NCI-H1092 treated with DMSO at 0.1 percent for 48 hours (cell line): Measurements from ENCODE around the gene LRRC28.
A peak's percentile ranks its signal among the peaks of the same experiment; 100 is the strongest.
"Not testable (repeated sequence)": the region's sequence is repeated elsewhere in the genome, so short reads cannot be mapped to it uniquely, and the experiment has no call there.

ENCODE experiments used
- DNase-seq: peaks from one replicate; lab custom pipeline; 2025; lab: John Stamatoyannopoulos, UW

Gene LRRC28

GRCh38 chr15:99396375-99396774 lies 145.1 kb downstream of the LRRC28 start:
- DNase-seq = no peak

DNA sequence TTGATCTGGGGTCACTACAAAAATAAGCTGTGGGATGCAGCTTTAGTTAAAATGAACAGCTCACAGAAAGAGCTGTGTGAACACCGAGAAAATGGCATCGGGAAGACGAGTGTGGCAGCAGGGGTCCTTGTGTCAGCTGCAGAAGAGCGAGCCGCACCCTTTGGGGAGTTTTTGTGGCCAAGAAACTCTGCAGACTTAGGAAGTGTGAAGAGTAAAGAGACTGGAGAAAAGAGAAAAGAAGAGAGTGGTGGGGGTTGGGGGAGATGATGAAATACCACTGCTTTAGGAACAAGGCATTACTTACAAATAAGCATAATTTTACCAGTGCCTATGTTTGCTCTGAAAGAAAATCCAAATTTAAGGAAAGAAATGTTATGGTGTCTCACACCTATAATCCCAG lies 147.8 kb downstream of the LRRC28 start:
- no peak for DNase-seq

DNA sequence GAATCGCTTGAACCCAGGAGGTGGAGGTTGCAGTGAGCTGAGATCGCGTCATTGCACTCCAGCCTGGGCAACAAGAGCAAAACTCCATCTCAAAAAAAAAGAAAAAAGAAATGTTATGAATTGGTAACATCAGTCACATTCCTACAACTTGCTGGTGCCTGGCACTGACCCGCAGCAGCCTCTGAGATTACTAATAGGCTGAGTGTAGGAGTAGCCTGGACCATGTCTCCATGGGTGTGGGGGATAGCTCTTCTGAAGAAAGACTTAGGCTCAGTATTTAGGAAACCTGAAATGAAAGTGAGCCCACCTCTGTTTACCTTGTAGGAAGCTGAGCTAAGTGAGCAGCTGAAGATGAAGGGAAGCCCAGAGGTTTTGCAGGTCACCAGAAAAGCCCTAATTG lies 148.3 kb downstream of the LRRC28 start:
- DNase-seq = no peak

DNA sequence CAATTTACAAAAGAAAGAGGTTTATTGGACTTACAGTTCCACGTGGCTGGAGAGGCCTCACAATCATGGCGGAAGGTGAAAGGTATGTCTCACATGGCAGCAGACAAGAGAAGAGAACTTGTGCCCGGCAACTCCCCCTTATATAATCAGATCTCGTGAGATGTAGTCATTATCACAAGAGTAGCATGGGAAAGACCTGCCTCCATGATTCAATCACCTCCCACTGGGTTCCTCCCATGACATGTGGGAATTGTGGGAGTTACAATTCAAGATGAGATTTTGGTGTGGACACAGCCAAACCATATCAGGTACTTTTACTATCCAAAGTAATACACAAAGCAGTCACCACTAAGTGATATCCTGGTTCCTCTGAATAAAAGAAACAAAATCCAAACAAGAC lies 149.9 kb downstream of the LRRC28 start:
- not testable (repeated sequence) for DNase-seq

DNA sequence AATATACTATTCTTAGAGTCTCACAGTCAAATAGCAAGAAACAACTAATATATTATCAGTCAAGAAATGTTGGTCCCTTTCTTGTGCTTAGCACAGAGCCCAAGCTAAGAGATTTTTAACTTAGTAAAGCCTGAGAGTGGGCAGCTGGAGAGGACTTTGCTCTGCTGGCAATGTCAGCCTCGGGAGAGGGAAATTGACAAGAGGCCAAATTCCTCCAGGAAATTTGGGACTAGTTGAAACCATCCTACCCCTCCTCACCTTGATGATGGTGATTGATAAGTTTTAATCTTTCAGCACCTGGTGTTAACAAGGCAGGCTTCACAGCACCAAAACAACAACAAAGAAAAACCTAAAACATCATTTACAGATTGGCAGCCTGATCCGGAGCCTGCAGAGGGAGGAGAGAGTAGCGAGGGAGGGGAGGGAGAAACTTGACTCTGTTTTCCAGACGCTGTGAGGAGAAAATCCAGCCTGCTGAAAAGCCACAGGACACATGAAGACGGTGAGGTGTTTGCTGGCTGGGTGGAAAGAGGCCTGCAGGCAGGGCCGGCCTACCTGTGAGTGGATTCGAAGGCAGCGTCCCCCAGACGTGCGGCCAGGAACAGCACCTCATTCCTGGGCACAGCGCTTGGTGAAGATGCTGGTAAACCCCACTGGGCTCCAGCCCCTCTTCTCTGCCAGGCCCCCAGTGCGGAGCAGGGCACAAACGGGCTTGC lies 150.9 kb downstream of the LRRC28 start:
- no peak for DNase-seq

DNA sequence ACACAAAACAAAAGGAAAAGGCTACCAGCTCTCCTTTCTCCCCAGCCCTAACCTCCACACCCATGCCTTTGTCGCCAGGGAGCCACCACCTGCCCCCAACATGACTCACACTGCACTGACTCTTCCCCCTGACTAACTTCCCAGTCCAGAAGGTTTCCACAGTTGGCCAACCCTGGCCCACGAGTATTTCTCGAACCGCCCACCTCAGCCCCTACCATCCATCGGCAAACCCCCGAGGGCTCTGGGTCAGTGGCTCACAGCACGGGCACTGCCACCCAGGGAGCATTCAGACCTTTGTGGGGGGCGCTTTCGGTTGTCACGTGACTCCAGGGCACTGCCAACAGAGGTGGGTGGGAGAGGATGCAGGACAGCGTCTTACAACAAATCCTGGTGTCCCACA lies 152.3 kb downstream of the LRRC28 start:
- no peak for DNase-seq

- DNase-seq = no peak
These were observed 153.2 kb downstream of the LRRC28 start for GRCh38 chr15:99404454-99404853.

GRCh38 chr15:99406120-99406519 lies 154.8 kb downstream of the LRRC28 start:
- DNase-seq = no peak

GRCh38 chr15:99406716-99407487 lies 155.6 kb downstream of the LRRC28 start:
- no peak for DNase-seq

- no peak for DNase-seq
These were observed 156.4 kb downstream of the LRRC28 start for GRCh38 chr15:99407716-99408115.

GRCh38 chr15:99408236-99409096 lies 157.2 kb downstream of the LRRC28 start:
- peak; percentile 5 for DNase-seq

DNA sequence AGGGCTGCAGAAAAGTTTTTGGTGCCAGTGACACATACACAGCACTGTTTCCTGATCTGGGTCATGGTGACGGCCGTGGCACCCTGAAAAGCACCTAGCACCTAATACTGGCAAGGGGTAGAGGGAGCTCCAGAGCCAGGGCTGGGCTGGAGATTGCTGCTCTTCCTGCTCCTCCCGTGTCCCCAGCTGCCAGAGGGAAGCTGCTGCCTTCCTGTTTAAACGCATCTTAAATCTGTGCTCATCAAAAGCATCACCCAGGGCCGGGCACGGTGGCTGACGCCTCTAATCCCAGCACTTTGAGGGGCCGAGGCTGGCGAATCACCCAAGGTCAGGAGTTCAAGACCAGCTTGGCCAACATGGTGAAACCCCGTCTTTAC lies 157.8 kb downstream of the LRRC28 start:
- peak; percentile 20 for DNase-seq

DNA sequence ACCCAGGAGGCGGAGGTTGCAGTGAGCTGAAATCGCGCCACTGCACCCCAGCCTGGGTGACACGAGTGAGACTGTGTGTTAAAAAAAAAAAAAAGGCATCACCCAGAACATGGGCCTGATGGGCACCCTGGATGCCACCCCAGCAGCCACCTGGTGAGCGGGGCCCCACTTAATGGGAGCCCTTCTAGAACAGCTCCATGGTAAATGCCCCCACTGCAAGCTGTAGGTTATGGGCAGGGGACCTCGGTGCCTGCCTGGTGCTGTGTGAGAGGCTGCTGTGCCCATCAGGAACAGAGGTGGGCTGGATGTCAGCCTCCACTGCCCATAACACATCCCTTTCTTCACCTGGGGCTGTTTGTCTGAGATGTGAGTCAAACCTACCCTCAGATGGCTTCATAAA lies 158.3 kb downstream of the LRRC28 start:
- no peak for DNase-seq

DNA sequence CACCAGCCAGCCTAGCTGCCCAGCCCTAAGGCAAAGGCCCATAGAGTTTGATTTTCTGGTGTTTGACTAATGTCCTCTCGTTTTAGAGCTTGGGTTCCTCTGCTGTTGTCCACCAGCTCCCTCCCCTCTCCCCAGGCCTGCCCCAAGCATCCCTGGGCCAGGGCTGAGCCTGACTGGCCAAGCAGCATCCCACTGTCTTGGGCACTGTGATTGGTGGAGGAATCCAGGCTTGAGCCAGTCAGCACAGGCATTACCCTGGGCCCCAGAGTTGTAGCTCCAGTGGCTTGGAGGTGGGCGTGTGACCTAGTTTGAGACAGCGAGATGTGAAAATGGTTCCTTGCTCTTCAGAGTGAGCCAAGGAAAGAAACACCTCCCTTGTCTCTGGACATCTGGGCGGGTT lies 159.2 kb downstream of the LRRC28 start:
- no peak for DNase-seq

- no peak for DNase-seq
These were observed 160.0 kb downstream of the LRRC28 start for GRCh38 chr15:99411234-99411633.

GRCh38 chr15:99412082-99412481 lies 160.8 kb downstream of the LRRC28 start:
- no peak for DNase-seq

- DNase-seq = no peak
These were observed 161.3 kb downstream of the LRRC28 start for GRCh38 chr15:99412626-99413025.

- DNase-seq = no peak
These were observed 162.9 kb downstream of the LRRC28 start for GRCh38 chr15:99413955-99414754.

DNA sequence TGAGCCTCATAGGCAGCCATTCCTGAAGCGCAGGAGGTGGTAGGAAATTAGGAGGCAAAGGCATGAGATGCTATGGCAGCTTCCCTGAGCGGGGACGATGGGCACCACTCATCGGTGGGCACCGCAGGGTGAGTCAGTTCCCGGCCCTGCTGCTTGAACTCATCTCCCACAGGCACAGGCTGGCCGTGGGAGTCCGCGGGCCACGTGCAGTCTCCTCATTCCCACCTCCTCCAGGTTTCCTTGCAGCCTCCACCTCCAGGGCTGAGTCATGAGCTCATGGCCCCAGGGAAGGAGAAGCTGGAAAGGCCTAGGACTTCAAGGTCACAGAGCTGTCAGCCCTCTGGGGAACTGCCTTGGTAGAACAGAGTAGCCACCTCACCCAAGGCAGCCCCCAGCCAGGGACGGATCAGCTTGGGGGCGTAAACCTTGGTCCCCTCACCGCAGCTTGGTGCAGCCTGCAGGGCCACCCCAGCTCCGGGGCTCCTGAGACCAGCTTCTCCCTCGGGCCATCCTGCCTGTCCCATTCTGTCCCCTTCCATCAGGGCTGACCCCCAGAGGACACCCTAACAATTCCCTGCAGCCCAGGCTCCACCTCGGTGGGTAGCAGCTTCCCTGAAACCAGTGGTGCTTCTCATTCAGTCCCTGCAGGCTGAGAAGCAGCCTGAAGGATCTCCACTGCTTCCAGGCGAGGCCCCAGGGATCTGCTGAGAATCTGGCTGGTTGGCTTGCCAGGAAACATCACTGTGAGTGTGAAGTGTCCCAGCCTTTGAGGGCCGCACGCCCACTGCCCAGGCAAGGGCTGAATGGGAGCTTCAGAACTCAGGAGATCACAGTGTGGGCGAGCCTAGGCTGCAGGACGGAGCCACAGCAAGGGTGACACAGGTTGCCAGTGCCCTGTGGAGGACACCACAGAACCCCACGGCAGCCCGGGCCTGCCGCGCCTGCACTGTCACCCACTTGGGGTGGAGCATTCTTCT lies 163.8 kb downstream of the LRRC28 start:
- DNase-seq = no peak
